Measurements from ENCODE around the gene FOXR1. TPM values are rescaled to one million over a fixed set of nuclear protein-coding genes. Genes with fewer than 3 reads are reported as not detected.

Gene FOXR1
- total RNA-seq, 1 donor from 2014 or later = not detected

GRCh38 chr11:118924591-118925585 lies 46.7 kb upstream of the FOXR1 start:
- TF ChIP-seq, protein P1, sequence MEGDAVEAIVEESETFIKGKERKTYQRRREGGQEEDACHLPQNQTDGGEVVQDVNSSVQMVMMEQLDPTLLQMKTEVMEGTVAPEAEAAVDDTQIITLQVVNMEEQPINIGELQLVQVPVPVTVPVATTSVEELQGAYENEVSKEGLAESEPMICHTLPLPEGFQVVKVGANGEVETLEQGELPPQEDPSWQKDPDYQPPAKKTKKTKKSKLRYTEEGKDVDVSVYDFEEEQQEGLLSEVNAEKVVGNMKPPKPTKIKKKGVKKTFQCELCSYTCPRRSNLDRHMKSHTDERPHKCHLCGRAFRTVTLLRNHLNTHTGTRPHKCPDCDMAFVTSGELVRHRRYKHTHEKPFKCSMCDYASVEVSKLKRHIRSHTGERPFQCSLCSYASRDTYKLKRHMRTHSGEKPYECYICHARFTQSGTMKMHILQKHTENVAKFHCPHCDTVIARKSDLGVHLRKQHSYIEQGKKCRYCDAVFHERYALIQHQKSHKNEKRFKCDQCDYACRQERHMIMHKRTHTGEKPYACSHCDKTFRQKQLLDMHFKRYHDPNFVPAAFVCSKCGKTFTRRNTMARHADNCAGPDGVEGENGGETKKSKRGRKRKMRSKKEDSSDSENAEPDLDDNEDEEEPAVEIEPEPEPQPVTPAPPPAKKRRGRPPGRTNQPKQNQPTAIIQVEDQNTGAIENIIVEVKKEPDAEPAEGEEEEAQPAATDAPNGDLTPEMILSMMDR (IDR thresholded peaks at IDR 0.05) = no peak
- peak overlapping the region; percentile 90 for H3K27ac ChIP-seq
- no peaks in the 10 kb centered on the region for H3K27me3 ChIP-seq (ENCODE audit: low read depth)
- no peaks in the 10 kb centered on the region for H3K36me3 ChIP-seq
- intact Hi-C loops (cut with DNase I) = no loop called here
- peaks cover 76% of the 10 kb centered on the region for H3K4me1 ChIP-seq
- DNase-seq = peak; percentile 71
- peak overlapping the region; percentile 93 for H3K4me3 ChIP-seq
- ATAC-seq = no peak
- H3K9me3 ChIP-seq = no peaks in the 10 kb centered on the region

DNA sequence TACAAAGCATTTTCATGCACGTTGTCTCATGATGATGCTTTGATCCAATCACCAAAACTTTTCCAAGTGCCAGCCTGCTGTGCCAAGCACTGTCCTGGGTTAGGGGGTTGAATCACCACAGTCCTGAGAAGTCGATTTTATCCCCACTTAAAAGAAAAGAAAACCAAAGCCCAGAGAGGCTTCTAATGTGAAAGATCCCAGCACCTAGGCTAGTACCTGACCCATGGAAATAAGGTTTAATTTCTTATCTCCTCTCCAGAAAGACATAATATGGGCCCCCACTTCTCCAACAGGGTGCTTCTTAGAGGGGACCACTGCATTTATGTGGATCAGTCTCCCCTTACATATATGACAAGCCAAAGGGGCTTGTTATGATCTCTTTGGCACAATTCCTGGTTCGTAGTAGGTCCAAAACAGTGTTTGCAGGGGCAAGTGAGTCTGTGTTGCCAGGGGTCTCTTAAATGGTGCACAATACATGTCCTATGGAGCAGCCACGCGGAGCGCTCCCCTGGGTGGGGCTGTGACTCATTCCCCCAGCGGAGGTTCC lies 43.9 kb upstream of the FOXR1 start:
- DNase-seq (no peak), ATAC-seq (no peak)
- Histone ChIP-seq H3K4me1 (peaks cover 57% of the 10 kb centered on the region), H3K27ac (peak overlapping the region; percentile 94), H3K4me3 (peak overlapping the region; percentile 96), H3K27me3 (ENCODE audit: low read depth) (no peaks in the 10 kb centered on the region), H3K9me3 (no peaks in the 10 kb centered on the region), H3K36me3 (no peaks in the 10 kb centered on the region)
- TF ChIP-seq, protein P1 (IDR thresholded peaks at IDR 0.05) = no peak
- intact Hi-C loops (cut with DNase I) = no loop called here

GRCh38 chr11:118928101-118928869 lies 43.3 kb upstream of the FOXR1 start:
- Histone ChIP-seq H3K9me3 (no peaks in the 10 kb centered on the region), H3K27ac (peak overlapping the region; percentile 94), H3K36me3 (no peaks in the 10 kb centered on the region), H3K4me3 (peak overlapping the region; percentile 96), H3K4me1 (peaks cover 51% of the 10 kb centered on the region), H3K27me3 (ENCODE audit: low read depth) (no peaks in the 10 kb centered on the region)
- DNase-seq (peak; percentile 91), ATAC-seq (peak; percentile 85 to 86)
- TF ChIP-seq, protein P1 (IDR thresholded peaks at IDR 0.05) = peak; percentile 93
- intact Hi-C loops (cut with DNase I) = no loop called here

- ATAC-seq = peak; percentile 62 to 68
- peak; percentile 65 for DNase-seq
- intact Hi-C loops (cut with DNase I) = no loop called here
- no peaks in the 10 kb centered on the region for H3K36me3 ChIP-seq
- no peaks in the 10 kb centered on the region for H3K27me3 ChIP-seq (ENCODE audit: low read depth)
- H3K4me1 ChIP-seq = peaks cover 44% of the 10 kb centered on the region
- H3K27ac ChIP-seq = peak overlapping the region; percentile 94
- no peaks in the 10 kb centered on the region for H3K9me3 ChIP-seq
- H3K4me3 ChIP-seq = peak overlapping the region; percentile 96
- TF ChIP-seq, protein P1 (IDR thresholded peaks at IDR 0.05) = no peak
Measured at GRCh38 chr11:118928870-118929500, 42.6 kb upstream of the FOXR1 start.
